ENCODE data around the gene KLHL42.
"Not testable (repeated sequence)": the region's sequence is repeated elsewhere in the genome, so short reads cannot be mapped to it uniquely, and the experiment has no call there.

KLHL42 gene

GRCh38 chr12:27779920-27780611, at the start of gene KLHL42, which contains the start of gene MANSC4:
KLHL42 (plus strand) TSS chr12:27780233; CDS start chr12:27780331, 98 bp downstream.
MANSC4 (minus strand) TSS chr12:27780236; CDS start chr12:27771276, 8,960 bp downstream.
- DNase-seq, result peak in 53 of 58 donors; percentile 20 to 86 (median 67)

- no peak for DNase-seq
Observed at GRCh38 chr12:27732281-27732680, 47.8 kb upstream of the KLHL42 start.

- DNase-seq, result peak in 1 of 58 donors; percentile 5
Observed at GRCh38 chr12:27733052-27733656, 46.9 kb upstream of the KLHL42 start.

- no peak for DNase-seq
Observed at GRCh38 chr12:27733791-27734190, 46.2 kb upstream of the KLHL42 start.

- not testable (repeated sequence) for DNase-seq
Observed at GRCh38 chr12:27734321-27734720, 45.7 kb upstream of the KLHL42 start.

- no peak for DNase-seq
Observed at GRCh38 chr12:27743601-27744000, 36.4 kb upstream of the KLHL42 start.

GRCh38 chr12:27745734-27746133, 34.3 kb upstream of the KLHL42 start:
- DNase-seq, result not testable (repeated sequence)

GRCh38 chr12:27747111-27747820, 32.8 kb upstream of the KLHL42 start:
- no peak for DNase-seq

GRCh38 chr12:27751386-27752047, 28.5 kb upstream of the KLHL42 start:
- no peak for DNase-seq

- DNase-seq, result no peak
Observed at GRCh38 chr12:27754795-27755194, 25.2 kb upstream of the KLHL42 start.

- no peak for DNase-seq
Observed at GRCh38 chr12:27756670-27757195, 23.3 kb upstream of the KLHL42 start.

- no peak for DNase-seq
Observed at GRCh38 chr12:27762757-27763156, 17.3 kb upstream of the KLHL42 start.

GRCh38 chr12:27766587-27766986, 13.4 kb upstream of the KLHL42 start:
- no peak for DNase-seq

- no peak for DNase-seq
Observed at GRCh38 chr12:27769142-27769673, 10.8 kb upstream of the KLHL42 start.

GRCh38 chr12:27771481-27772327, 8.3 kb upstream of the KLHL42 start:
- no peak for DNase-seq

GRCh38 chr12:27772328-27773049, 7.5 kb upstream of the KLHL42 start:
- no peak for DNase-seq

- peak in 14 of 58 donors; percentile 2 to 37 (median 19) for DNase-seq
Observed at GRCh38 chr12:27777141-27777540, 2.9 kb upstream of the KLHL42 start.

GRCh38 chr12:27778206-27778605, 1.8 kb upstream of the KLHL42 start:
- no peak for DNase-seq

GRCh38 chr12:27779416-27779919, 565 bp upstream of the KLHL42 start:
- DNase-seq, result peak in 47 of 58 donors; percentile 8 to 78 (median 46)
